Neural progenitor cell (in vitro differentiated cells): ENCODE results near the gene PGP. TPM values are rescaled to one million over a fixed set of nuclear protein-coding genes. Genes with fewer than 3 reads are reported as not detected.
A peak's percentile ranks its signal among the peaks of the same experiment; 100 is the strongest.

Source experiments
- DNase-seq: peaks from one replicate; pipeline ENCODE4 v3.0.0-alpha.2; 2016; ENCODE audit warnings: low spot score
- H2AFZ ChIP-seq: fragments of 200-600 bp; sonication (generic); replicated peaks from 2 replicates; pipeline ENCODE4 v1.6.1; 2016; ENCODE audit warnings: antibody characterized with exemption
- H3F3A ChIP-seq: fragments of 200-600 bp; sonication (generic); 2 replicates; pipeline ENCODE4 v1.6.1; 2016; ENCODE audit warnings: antibody characterized with exemption, low read depth
- H3K27ac ChIP-seq: fragments of 200-600 bp; sonication (generic); 2 replicates; pipeline ENCODE4 v1.5.1; 2016; ENCODE audit warnings: mild to moderate bottlenecking
- H3K27me3 ChIP-seq: fragments of 200-600 bp; sonication (generic); 2 replicates; pipeline ENCODE4 v1.6.1; 2016; ENCODE audit warnings: mild to moderate bottlenecking, moderate library complexity
- H3K36me3 ChIP-seq: fragments of 200-600 bp; sonication (generic); 2 replicates; pipeline ENCODE4 v1.5.1; 2016
- H3K4me1 ChIP-seq: fragments of 200-600 bp; sonication (generic); 2 replicates; pipeline ENCODE4 v1.6.1; 2016; ENCODE audit warnings: mixed run types
- H3K4me2 ChIP-seq: fragments of 200-600 bp; sonication (generic); 2 replicates; pipeline ENCODE4 v1.6.1; 2016
- H3K4me3 ChIP-seq: fragments of 200-600 bp; sonication (generic); 2 replicates; pipeline ENCODE4 v1.5.1; 2016
- H3K79me2 ChIP-seq: fragments of 200-600 bp; sonication (generic); 2 replicates; pipeline ENCODE4 v1.6.1; 2016; ENCODE audit warnings: low read depth
- H3K9ac ChIP-seq: fragments of 200-600 bp; sonication (generic); 2 replicates; pipeline ENCODE4 v1.6.1; 2016
- H3K9me3 ChIP-seq: fragments of 200-600 bp; sonication (generic); 2 replicates; pipeline ENCODE4 v1.5.1; 2016; ENCODE audit warnings: low read depth
- H4K20me1 ChIP-seq: fragments of 200-600 bp; sonication (generic); 2 replicates; pipeline ENCODE4 v1.6.1; 2016; ENCODE audit warnings: low read depth
- H3K27ac Mint-ChIP-seq: 3 replicates; pipeline ENCODE4 v1.8.0; 2021; ENCODE audit warnings: mixed read lengths
- H3K27me3 Mint-ChIP-seq: 2 replicates; pipeline ENCODE4 v1.8.0; 2022; ENCODE audit warnings: low read depth, mild to moderate bottlenecking, inconsistent platforms, moderate library complexity, mixed read lengths; ENCODE audit not compliant: insufficient read depth
- H3K36me3 Mint-ChIP-seq: 3 replicates; pipeline ENCODE4 v1.8.0; 2021; ENCODE audit warnings: mixed read lengths
- H3K4me1 Mint-ChIP-seq: 3 replicates; pipeline ENCODE4 v1.8.0; 2021; ENCODE audit warnings: mixed read lengths
- H3K4me3 Mint-ChIP-seq: 3 replicates; pipeline ENCODE4 v1.8.0; 2021; ENCODE audit warnings: mild to moderate bottlenecking, moderate library complexity, mixed read lengths
- H3K9me3 Mint-ChIP-seq: 3 replicates; pipeline ENCODE4 v1.8.0; 2020; ENCODE audit warnings: mixed read lengths
- CTCF ChIP-seq: fragments of 200-600 bp; sonication (generic); IDR thresholded peaks from 2 replicates; pipeline ENCODE4 v1.5.1; 2017; ENCODE audit warnings: antibody characterized with exemption, mild to moderate bottlenecking
- EZH2 ChIP-seq: fragments of 200-600 bp; sonication (generic); IDR thresholded peaks from 2 replicates; pipeline ENCODE4 v1.6.1; 2017; ENCODE audit warnings: antibody characterized with exemption, mild to moderate bottlenecking, moderate library complexity
- EZH2phosphoT487 ChIP-seq: fragments of 200-600 bp; sonication (generic); IDR thresholded peaks from 2 replicates; pipeline ENCODE4 v1.6.1; 2017; ENCODE audit warnings: antibody characterized with exemption
- total RNA-seq: library from RNA; depleted of rRNA; stranded (reverse); fragments of >200 nt; gene quantifications from 2 replicates; pipeline ENCODE4 v1.2.3, GENCODE V29; 2015; ENCODE audit warnings: low replicate concordance

PGP gene
- total RNA-seq, 1 donor from 2014 or later, result 13.3 TPM

GRCh38 chr16:2223221-2223941 lies 8.7 kb upstream of the PGP start, which contains the start of gene E4F1:
Gene E4F1 (plus strand): TSS chr16:2223591. CDS start chr16:2223614, 23 bp downstream.
- peak within 1 kb of the TSS; percentile 53 for H3K27ac Mint-ChIP-seq
- peak; percentile 100 for DNase-seq
- H2AFZ ChIP-seq, result peak within 1 kb of the TSS; percentile 52
- no peaks in the 10 kb centered on the region for H3K36me3 ChIP-seq
- no peaks in the 10 kb centered on the region for H3K27me3 ChIP-seq
- H3K4me3 ChIP-seq, result peak within 1 kb of the TSS; percentile 89
- peaks cover 5% of the 10 kb centered on the region for H3K27me3 Mint-ChIP-seq
- H3K79me2 ChIP-seq, result peaks cover 41% of the 10 kb centered on the region
- peak within 1 kb of the TSS; percentile 92 for H3K4me2 ChIP-seq
- H3K4me3 Mint-ChIP-seq, result peak within 1 kb of the TSS; percentile 87
- peaks cover 6% of the 10 kb centered on the region for H3F3A ChIP-seq
- TF ChIP-seq EZH2, result no peak
- no peak for TF ChIP-seq EZH2phosphoT487
- no peak for TF ChIP-seq CTCF
- H3K4me1 ChIP-seq, result peaks cover 7% of the 10 kb centered on the region
- H3K36me3 Mint-ChIP-seq, result no peaks in the 10 kb centered on the region
- no peaks in the 10 kb centered on the region for H3K9me3 Mint-ChIP-seq
- peaks cover 12% of the 10 kb centered on the region for H3K4me1 Mint-ChIP-seq
- peak within 1 kb of the TSS; percentile 94 for H3K9ac ChIP-seq
- peak within 1 kb of the TSS; percentile 58 for H3K27ac ChIP-seq
- peaks cover 30% of the 10 kb centered on the region for H4K20me1 ChIP-seq
- no peaks in the 10 kb centered on the region for H3K9me3 ChIP-seq

GRCh38 chr16:2216330-2216729 lies 1.7 kb upstream of the PGP start:
- H3K27ac ChIP-seq, result no peak overlapping the region
- H3K9ac ChIP-seq, result no peak overlapping the region
- peaks cover 11% of the 10 kb centered on the region for H3K4me1 ChIP-seq
- TF ChIP-seq EZH2 (no peak), EZH2phosphoT487 (no peak), CTCF (no peak)
- H3K27me3 ChIP-seq, result no peaks in the 10 kb centered on the region
- peaks cover 21% of the 10 kb centered on the region for H3K4me1 Mint-ChIP-seq
- peaks cover 41% of the 10 kb centered on the region for H3F3A ChIP-seq
- peaks cover 25% of the 10 kb centered on the region for H4K20me1 ChIP-seq
- no peak overlapping the region for H2AFZ ChIP-seq
- no peaks in the 10 kb centered on the region for H3K9me3 ChIP-seq
- no peak overlapping the region for H3K27ac Mint-ChIP-seq
- no peaks in the 10 kb centered on the region for H3K36me3 ChIP-seq
- peaks cover 4% of the 10 kb centered on the region for H3K36me3 Mint-ChIP-seq
- H3K4me3 Mint-ChIP-seq, result peak overlapping the region; percentile 91
- peaks cover 32% of the 10 kb centered on the region for H3K79me2 ChIP-seq
- H3K27me3 Mint-ChIP-seq, result peaks cover 8% of the 10 kb centered on the region
- no peak overlapping the region for H3K4me3 ChIP-seq
- H3K4me2 ChIP-seq, result peak overlapping the region; percentile 73
- DNase-seq, result no peak
- H3K9me3 Mint-ChIP-seq, result no peaks in the 10 kb centered on the region

- Histone ChIP-seq H3K9ac (peak overlapping the region; percentile 92), H3K27me3 (no peaks in the 10 kb centered on the region), H3K4me2 (peak overlapping the region; percentile 93), H3K36me3 (no peaks in the 10 kb centered on the region), H3K79me2 (peaks cover 32% of the 10 kb centered on the region), H3K4me1 (peaks cover 11% of the 10 kb centered on the region), H3F3A (peaks cover 47% of the 10 kb centered on the region), H3K4me3 (peak overlapping the region; percentile 99), H3K27ac (peak overlapping the region; percentile 90), H2AFZ (no peak overlapping the region), H3K9me3 (no peaks in the 10 kb centered on the region), H4K20me1 (peaks cover 40% of the 10 kb centered on the region)
- peaks cover 19% of the 10 kb centered on the region for H3K4me1 Mint-ChIP-seq
- peak overlapping the region; percentile 87 for H3K4me3 Mint-ChIP-seq
- H3K27me3 Mint-ChIP-seq, result peaks cover 6% of the 10 kb centered on the region
- H3K27ac Mint-ChIP-seq, result no peak overlapping the region
- peak; percentile 51 for DNase-seq
- TF ChIP-seq CTCF, result peak; percentile 7
- no peak for TF ChIP-seq EZH2
- no peaks in the 10 kb centered on the region for H3K9me3 Mint-ChIP-seq
- H3K36me3 Mint-ChIP-seq, result peaks cover 4% of the 10 kb centered on the region
These were observed 572 bp downstream of the PGP start for GRCh38 chr16:2213817-2214718.
